Stimulated activated CD8-positive, alpha-beta memory T cell treated with anti-CD3 and anti-CD28 coated beads, Interleukin-7, amount 100 ng/mL, for 4 hours (primary cell): ENCODE measurements around the gene PGAM4.
"Not testable (repeated sequence)": the region's sequence is repeated elsewhere in the genome, so short reads cannot be mapped to it uniquely, and the experiment has no call there.

ENCODE experiments used
- DNase-seq, 2 donors: peaks; one replicate each; pipeline ENCODE4 v3.0.0-alpha.2; 2020; ENCODE audit warnings: low read depth in 2 of 2

Gene PGAM4

DNA sequence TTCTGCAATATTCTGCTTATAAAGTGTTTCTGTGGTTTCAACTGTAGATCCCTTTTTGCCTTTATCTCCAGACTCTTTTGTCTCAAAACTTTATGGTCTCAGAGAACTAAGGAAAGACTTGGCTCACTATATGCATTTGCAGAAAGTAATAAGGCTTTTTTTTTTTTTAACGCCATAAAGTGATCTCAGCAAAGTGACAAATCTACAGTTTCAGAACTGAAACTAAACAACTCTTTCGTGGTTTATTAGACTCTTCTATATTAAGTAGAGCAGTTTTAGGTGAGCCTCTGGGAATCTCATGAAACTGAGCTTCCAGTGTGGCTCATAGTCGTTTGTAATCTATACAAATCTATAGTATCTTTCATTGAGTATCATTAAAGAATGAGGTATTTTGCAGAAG lies 43.7 kb downstream of the PGAM4 start:
- no peak for DNase-seq

DNA sequence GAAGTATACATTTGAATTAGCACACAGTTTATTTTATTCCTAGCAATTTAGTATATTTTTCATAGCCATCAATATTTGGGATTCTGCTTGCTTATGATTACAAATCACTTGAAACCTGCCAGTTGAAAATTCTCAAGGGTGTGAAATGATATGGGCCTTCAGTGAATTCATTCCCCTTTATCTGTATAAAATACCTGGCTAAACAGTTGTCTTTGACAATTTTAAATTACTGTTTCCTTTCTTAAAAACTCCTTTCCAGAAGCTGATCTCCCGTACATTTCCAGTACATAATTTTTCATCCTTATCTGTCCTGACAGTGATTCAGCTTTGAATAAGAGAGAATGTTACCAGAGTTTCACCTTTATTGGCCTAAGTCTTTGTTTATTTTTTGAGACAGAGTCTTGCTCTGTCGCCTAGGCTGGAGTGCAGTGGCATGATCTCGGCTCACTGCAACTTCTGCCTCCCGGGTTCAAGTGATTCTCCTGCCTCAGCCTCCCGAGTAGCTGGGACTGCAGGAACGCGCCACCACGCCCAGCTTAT lies 45.0 kb downstream of the PGAM4 start:
- no peak for DNase-seq

DNA sequence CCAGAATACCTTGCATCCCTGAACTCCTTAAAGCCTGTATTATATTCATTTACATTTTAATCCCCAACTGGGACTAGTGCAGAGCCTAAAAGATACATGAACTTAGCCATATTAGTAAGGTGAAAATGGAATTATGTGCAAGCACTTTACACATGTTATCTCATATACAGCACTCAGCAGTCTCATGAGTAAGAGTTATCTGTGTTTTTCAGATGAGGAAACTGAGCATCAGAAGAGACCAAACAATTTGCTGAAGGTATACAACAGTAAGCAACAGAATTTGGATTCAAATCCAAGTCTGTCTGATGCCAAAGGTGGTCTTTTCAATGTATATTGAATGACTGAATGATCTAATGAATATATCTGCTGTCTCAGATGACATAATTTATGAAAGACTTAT lies 46.7 kb downstream of the PGAM4 start:
- DNase-seq: no peak

DNA sequence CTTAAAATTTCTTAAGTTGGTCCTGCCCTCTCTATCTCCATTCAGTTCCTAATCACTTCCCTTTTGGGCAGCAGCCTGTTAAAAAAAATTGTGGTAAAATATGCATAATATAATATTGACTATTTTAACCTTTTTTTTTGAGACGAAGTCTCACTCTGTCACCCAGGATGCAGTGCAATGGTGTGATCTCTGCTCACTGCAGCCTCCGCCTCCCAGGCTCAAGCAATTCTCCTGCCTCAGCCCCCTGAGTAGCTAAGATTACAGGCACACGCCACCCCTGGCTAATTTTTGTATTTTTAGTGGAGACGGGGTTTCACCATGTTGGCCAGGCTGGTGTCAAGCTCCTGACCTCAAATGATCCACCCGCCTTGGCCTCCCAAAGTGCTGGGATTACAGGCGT lies 50.1 kb downstream of the PGAM4 start:
- DNase-seq: not testable (repeated sequence)

DNA sequence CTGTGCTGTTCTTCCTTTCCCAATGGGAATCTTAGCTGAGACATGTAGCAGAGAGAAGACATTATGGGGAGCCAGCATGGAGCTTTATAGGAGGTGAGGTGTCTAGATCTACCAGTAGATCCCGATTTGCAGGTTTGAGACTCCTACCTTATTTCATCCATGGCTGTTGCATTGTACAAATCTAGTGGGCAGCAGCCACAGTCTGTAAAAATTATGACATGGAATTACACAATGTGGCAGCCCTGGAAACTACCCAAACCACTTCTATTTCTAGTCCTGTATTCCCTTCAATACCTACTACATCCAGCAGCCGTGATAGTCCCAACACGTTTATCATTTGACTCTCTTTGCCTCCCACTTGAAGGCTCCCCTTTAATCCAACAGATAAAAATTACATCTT lies 50.9 kb downstream of the PGAM4 start:
- no peak for DNase-seq
